COLO668 (cell line): ENCODE data around the gene MYO15A.

Experiments
- DNase-seq: peaks from one replicate; lab custom pipeline; 2025; ENCODE audit not compliant: unreplicated experiment; lab: John Stamatoyannopoulos, UW

MYO15A gene

GRCh38 chr17:18105027-18105426 is 3.5 kb upstream of the MYO15A start:
- no peak for DNase-seq

- no peak for DNase-seq
These were observed 3.0 kb upstream of the MYO15A start for GRCh38 chr17:18105595-18105994.

- no peak for DNase-seq
These were observed 2.3 kb upstream of the MYO15A start for GRCh38 chr17:18106211-18106610.

GRCh38 chr17:18107061-18107790 is 1.3 kb upstream of the MYO15A start:
- DNase-seq, result no peak

GRCh38 chr17:18107971-18108370 is 585 bp upstream of the MYO15A start:
- DNase-seq, result no peak

GRCh38 chr17:18109935-18110485 is 1.5 kb downstream of the MYO15A start:
- DNase-seq, result no peak

- DNase-seq, result no peak
These were observed 2.1 kb downstream of the MYO15A start for GRCh38 chr17:18110636-18111145.

- no peak for DNase-seq
These were observed 2.9 kb downstream of the MYO15A start for GRCh38 chr17:18111330-18111971.

- no peak for DNase-seq
These were observed 7.0 kb downstream of the MYO15A start for GRCh38 chr17:18115517-18115916.

- DNase-seq, result no peak
These were observed 7.5 kb downstream of the MYO15A start for GRCh38 chr17:18116078-18116477.

GRCh38 chr17:18117533-18117932 is 9.0 kb downstream of the MYO15A start:
- no peak for DNase-seq

GRCh38 chr17:18117982-18118975 is 9.7 kb downstream of the MYO15A start:
- DNase-seq, result peak; percentile 64

GRCh38 chr17:18119166-18119745 is 10.7 kb downstream of the MYO15A start:
- DNase-seq, result no peak

GRCh38 chr17:18119938-18120337 is 11.4 kb downstream of the MYO15A start:
- DNase-seq, result no peak

- DNase-seq, result no peak
These were observed 12.0 kb downstream of the MYO15A start for GRCh38 chr17:18120461-18121017.

- DNase-seq, result no peak
These were observed 12.8 kb downstream of the MYO15A start for GRCh38 chr17:18121144-18121910.

- peak; percentile 60 for DNase-seq
These were observed 14.6 kb downstream of the MYO15A start for GRCh38 chr17:18122990-18123753.

GRCh38 chr17:18124345-18125126 is 16.0 kb downstream of the MYO15A start:
- DNase-seq, result no peak
